HUES48 (cell line): ENCODE measurements around the gene ITM2C.

Experiments used
- H3K27ac ChIP-seq: one replicate; pipeline ENCODE4 v1.7.0; 2013; ENCODE audit warnings: low read depth, low read length, inconsistent platforms
- H3K27me3 ChIP-seq: 2 replicates; pipeline ENCODE4 v1.6.1; 2013; ENCODE audit warnings: mild to moderate bottlenecking, low read length; ENCODE audit not compliant: control insufficient read depth, insufficient read depth
- H3K36me3 ChIP-seq: 2 replicates; pipeline ENCODE4 v1.6.1; 2013; ENCODE audit warnings: low read length; ENCODE audit not compliant: control insufficient read depth, insufficient read depth
- H3K4me1 ChIP-seq: 2 replicates; pipeline ENCODE4 v1.6.1; 2013; ENCODE audit warnings: mild to moderate bottlenecking, low read length; ENCODE audit not compliant: control insufficient read depth, insufficient read depth
- H3K4me3 ChIP-seq: 2 replicates; pipeline ENCODE4 v1.5.1; 2013; ENCODE audit warnings: mild to moderate bottlenecking, low read depth, low read length
- H3K9ac ChIP-seq: 2 replicates; pipeline ENCODE4 v1.6.1; 2013; ENCODE audit warnings: mild to moderate bottlenecking, low read depth, low read length, moderate library complexity
- H3K9me3 ChIP-seq: 2 replicates; pipeline ENCODE4 v1.6.1; 2013; ENCODE audit warnings: low read length; ENCODE audit not compliant: control insufficient read depth, insufficient read depth

ITM2C gene

GRCh38 chr2:230874456-230874855 is 9.7 kb downstream of the ITM2C start:
- Histone ChIP-seq H3K27ac (no peak overlapping the region), H3K4me3 (no peak overlapping the region), H3K4me1 (peaks cover 26% of the 10 kb centered on the region), H3K27me3 (no peaks in the 10 kb centered on the region), H3K36me3 (peaks cover 74% of the 10 kb centered on the region), H3K9ac (no peak overlapping the region), H3K9me3 (no peaks in the 10 kb centered on the region)

- peaks cover 22% of the 10 kb centered on the region for H3K4me1 ChIP-seq
These were observed 10.1 kb downstream of the ITM2C start for GRCh38 chr2:230874876-230875275.

GRCh38 chr2:230875347-230876315 is 10.9 kb downstream of the ITM2C start:
- H3K9me3 ChIP-seq, result no peaks in the 10 kb centered on the region
- H3K27me3 ChIP-seq, result no peaks in the 10 kb centered on the region
- H3K27ac ChIP-seq, result no peak overlapping the region
- peaks cover 14% of the 10 kb centered on the region for H3K4me1 ChIP-seq
- no peak overlapping the region for H3K9ac ChIP-seq
- H3K4me3 ChIP-seq, result no peak overlapping the region
- H3K36me3 ChIP-seq, result peaks cover 80% of the 10 kb centered on the region

More at GRCh38 chr2:230874876-230875275, 10.1 kb downstream of the ITM2C start:
- H3K27me3 ChIP-seq, result no peaks in the 10 kb centered on the region
- no peak overlapping the region for H3K9ac ChIP-seq
- H3K9me3 ChIP-seq, result no peaks in the 10 kb centered on the region
- H3K27ac ChIP-seq, result no peak overlapping the region
- H3K36me3 ChIP-seq, result peaks cover 78% of the 10 kb centered on the region
- no peak overlapping the region for H3K4me3 ChIP-seq

GRCh38 chr2:230877116-230877758 is 12.5 kb downstream of the ITM2C start:
- Histone ChIP-seq H3K9me3 (no peaks in the 10 kb centered on the region), H3K4me1 (no peaks in the 10 kb centered on the region), H3K9ac (no peak overlapping the region), H3K27me3 (no peaks in the 10 kb centered on the region), H3K27ac (no peak overlapping the region), H3K36me3 (peaks cover 75% of the 10 kb centered on the region), H3K4me3 (no peak overlapping the region)

- Histone ChIP-seq H3K27ac (no peak overlapping the region), H3K36me3 (peaks cover 68% of the 10 kb centered on the region), H3K9ac (no peak overlapping the region), H3K27me3 (no peaks in the 10 kb centered on the region), H3K4me3 (no peak overlapping the region), H3K4me1 (no peaks in the 10 kb centered on the region), H3K9me3 (no peaks in the 10 kb centered on the region)
These were observed 13.2 kb downstream of the ITM2C start for GRCh38 chr2:230877759-230878598.

- Histone ChIP-seq H3K4me3 (no peak overlapping the region), H3K36me3 (peaks cover 61% of the 10 kb centered on the region), H3K9me3 (no peaks in the 10 kb centered on the region), H3K27ac (no peak overlapping the region), H3K27me3 (no peaks in the 10 kb centered on the region), H3K9ac (no peak overlapping the region), H3K4me1 (no peaks in the 10 kb centered on the region)
These were observed 14.0 kb downstream of the ITM2C start for GRCh38 chr2:230878599-230879188.

- no peak overlapping the region for H3K4me3 ChIP-seq
- H3K27me3 ChIP-seq, result no peaks in the 10 kb centered on the region
- no peaks in the 10 kb centered on the region for H3K4me1 ChIP-seq
- H3K9me3 ChIP-seq, result no peaks in the 10 kb centered on the region
- no peak overlapping the region for H3K9ac ChIP-seq
- H3K36me3 ChIP-seq, result peaks cover 54% of the 10 kb centered on the region
- no peak overlapping the region for H3K27ac ChIP-seq
These were observed 14.6 kb downstream of the ITM2C start for GRCh38 chr2:230879271-230879882.

- Histone ChIP-seq H3K9ac (no peak overlapping the region), H3K27ac (no peak overlapping the region), H3K36me3 (peaks cover 49% of the 10 kb centered on the region), H3K4me1 (no peaks in the 10 kb centered on the region), H3K4me3 (no peak overlapping the region), H3K9me3 (no peaks in the 10 kb centered on the region), H3K27me3 (no peaks in the 10 kb centered on the region)
These were observed 15.1 kb downstream of the ITM2C start for GRCh38 chr2:230879891-230880290.

- peaks cover 32% of the 10 kb centered on the region for H3K36me3 ChIP-seq
- H3K4me3 ChIP-seq, result no peak overlapping the region
- no peak overlapping the region for H3K27ac ChIP-seq
- no peaks in the 10 kb centered on the region for H3K27me3 ChIP-seq
- H3K9me3 ChIP-seq, result no peaks in the 10 kb centered on the region
- H3K9ac ChIP-seq, result no peak overlapping the region
- peaks cover 12% of the 10 kb centered on the region; the same call in 1 of the 2 replicates for H3K4me1 ChIP-seq
These were observed 17.1 kb downstream of the ITM2C start for GRCh38 chr2:230881840-230882239.

GRCh38 chr2:230885463-230886130 is 20.9 kb downstream of the ITM2C start:
- H3K4me3 ChIP-seq, result no peak overlapping the region
- no peak overlapping the region for H3K9ac ChIP-seq
- peaks cover 12% of the 10 kb centered on the region; the same call in 1 of the 2 replicates for H3K4me1 ChIP-seq
- H3K9me3 ChIP-seq, result no peaks in the 10 kb centered on the region
- H3K27ac ChIP-seq, result no peak overlapping the region
- H3K27me3 ChIP-seq, result no peaks in the 10 kb centered on the region; the same call in 1 of the 2 replicates
- H3K36me3 ChIP-seq, result no peaks in the 10 kb centered on the region
